WTC11 (cell line): Measurements from ENCODE around the gene PRPSAP2. TPM values are rescaled to one million over a fixed set of nuclear protein-coding genes. Genes with fewer than 3 reads are reported as not detected.

Experiments
- ATAC-seq: fragments of 200-7000 bp; cut with Tn5 transposase; 2 replicates; pipeline ENCODE4 v1.10.0; 2021; ENCODE audit warnings: mild to moderate bottlenecking, moderate library complexity
- CTCF ChIA-PET: fragments of 300-600 bp; sonication (Branson Sonifier 250); formaldehyde crosslinking; loops from one replicate; lab custom pipeline; 2021; ENCODE audit warnings: antibody characterized with exemption; lab: Charles Lee
- POLR2A ChIA-PET: fragments of 350-600 bp; sonication (Branson Sonifier 250); formaldehyde crosslinking; loops from one replicate; lab custom pipeline; 2021; ENCODE audit warnings: antibody characterized with exemption; lab: Charles Lee
- DNase-seq: peaks from one replicate; pipeline ENCODE4 v3.0.0; 2021; ENCODE audit warnings: low spot score
- H3K27ac Mint-ChIP-seq: 2 replicates; pipeline ENCODE4 v1.8.0; 2021; ENCODE audit warnings: mixed read lengths
- H3K27me3 Mint-ChIP-seq: 2 replicates; pipeline ENCODE4 v1.8.0; 2021; ENCODE audit warnings: low read depth, mild to moderate bottlenecking, moderate library complexity, mixed read lengths
- H3K36me3 Mint-ChIP-seq: 2 replicates; pipeline ENCODE4 v1.8.0; 2021; ENCODE audit warnings: mixed read lengths
- H3K4me1 Mint-ChIP-seq: 2 replicates; pipeline ENCODE4 v1.8.0; 2022; ENCODE audit warnings: mixed read lengths
- H3K4me3 Mint-ChIP-seq: 2 replicates; pipeline ENCODE4 v1.8.0; 2021; ENCODE audit warnings: mild to moderate bottlenecking, moderate library complexity, mixed read lengths
- H3K9me3 Mint-ChIP-seq: 2 replicates; pipeline ENCODE4 v1.8.0; 2021; ENCODE audit warnings: mixed read lengths
- CREM ChIP-seq: sonication (generic); formaldehyde crosslinking; IDR thresholded peaks from 2 replicates; pipeline ENCODE4 v1.8.1; 2022; ENCODE audit warnings: mild to moderate bottlenecking, missing genetic modification reagents, moderate library complexity
- EMX1 ChIP-seq: fragments of 250-450 bp; sonication (Bioruptor Pico); IDR thresholded peaks from 2 replicates; pipeline ENCODE4 v1.8.0; 2021; ENCODE audit warnings: mild to moderate bottlenecking
- FOXP1 ChIP-seq: sonication (generic); formaldehyde crosslinking; IDR thresholded peaks from 2 replicates; pipeline ENCODE4 v1.8.0; 2022; ENCODE audit warnings: missing genetic modification reagents, mild to moderate bottlenecking, moderate library complexity, borderline replicate concordance
- IRF2 ChIP-seq: sonication (generic); formaldehyde crosslinking; IDR thresholded peaks from 2 replicates; pipeline ENCODE4 v1.8.0; 2022; ENCODE audit warnings: low read depth, missing genetic modification reagents, borderline replicate concordance
- TCF7 ChIP-seq: sonication (generic); formaldehyde crosslinking; IDR thresholded peaks from 2 replicates; pipeline ENCODE4 v1.8.0; 2022; ENCODE audit warnings: mild to moderate bottlenecking, low read depth, missing genetic modification reagents, moderate library complexity
- TEAD4 ChIP-seq: sonication (generic); formaldehyde crosslinking; IDR thresholded peaks from 2 replicates; pipeline ENCODE4 v1.8.0; 2022; ENCODE audit warnings: mild to moderate bottlenecking, missing genetic modification reagents
- total RNA-seq: library from RNA; stranded (reverse); gene quantifications from 3 replicates; pipeline ENCODE4 v1.2.3, GENCODE V29; 2021
- TF ChIP-seq, protein P1 (sequence below): fragments of 250-450 bp; sonication (Bioruptor Pico); IDR thresholded peaks from 2 replicates; pipeline ENCODE4 v1.9.0; 2021; ENCODE audit warnings: mild to moderate bottlenecking, borderline replicate concordance
- TF ChIP-seq, protein P2 (sequence below): fragments of 250-450 bp; sonication (Bioruptor Pico); IDR thresholded peaks from 2 replicates; pipeline ENCODE4 v1.9.0; 2021; ENCODE audit warnings: mild to moderate bottlenecking
- TF ChIP-seq, protein P3 (sequence below): sonication (generic); formaldehyde crosslinking; IDR thresholded peaks from 2 replicates; pipeline ENCODE4 v1.8.1; 2022; ENCODE audit warnings: missing genetic modification reagents, borderline replicate concordance
- TF ChIP-seq, protein P4 (sequence below): fragments of 250-450 bp; sonication (Bioruptor Pico); conservative IDR thresholded peaks from 2 replicates; pipeline ENCODE4 v1.9.0; 2021; ENCODE audit warnings: mild to moderate bottlenecking

The PRPSAP2 gene
- total RNA-seq, 1 experiment from 2014 or later = 50.9 TPM

DNA sequence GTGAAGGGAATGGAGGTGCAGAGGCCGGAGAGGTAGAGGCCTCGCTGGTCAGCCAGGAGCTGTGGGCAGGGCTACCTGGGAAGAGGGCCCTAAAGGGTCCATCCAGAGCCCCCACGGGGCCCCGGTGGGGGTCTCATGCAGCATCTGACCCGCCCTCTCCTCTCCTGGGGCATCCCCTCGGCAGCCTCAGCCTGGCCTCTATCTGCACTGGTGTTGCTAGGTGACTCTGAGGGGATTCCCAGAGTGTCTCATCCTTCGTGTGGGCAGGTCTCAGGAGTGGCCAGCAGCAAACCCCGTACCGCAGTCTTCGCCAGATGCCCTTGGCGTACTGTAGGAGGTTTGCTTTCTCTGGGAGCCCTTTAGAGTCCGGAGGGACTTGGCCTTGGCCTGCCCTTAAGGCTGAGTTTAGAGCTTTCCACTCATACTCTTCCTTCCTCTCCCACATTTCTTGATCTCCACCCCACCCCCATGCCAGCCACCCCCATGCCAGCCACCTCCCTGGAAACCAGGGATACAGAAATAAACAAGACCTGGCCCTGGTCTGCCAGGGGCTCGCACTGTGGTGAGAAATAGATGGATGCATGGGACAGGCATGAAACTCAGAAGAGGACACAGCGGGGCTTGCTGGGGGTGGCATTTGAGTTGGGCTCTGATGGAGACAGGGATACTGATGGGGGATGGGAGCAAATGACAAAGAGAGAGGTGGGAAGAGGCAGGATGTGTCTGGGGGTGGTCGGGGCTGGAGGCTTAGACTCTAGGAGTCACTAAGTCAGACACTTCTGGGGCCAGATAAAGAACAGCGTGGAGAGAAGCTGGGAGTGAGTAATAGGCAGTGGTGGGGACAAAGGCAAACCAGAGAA is 103.9 kb downstream of the PRPSAP2 start (continued):
- TF ChIP-seq, protein P1, sequence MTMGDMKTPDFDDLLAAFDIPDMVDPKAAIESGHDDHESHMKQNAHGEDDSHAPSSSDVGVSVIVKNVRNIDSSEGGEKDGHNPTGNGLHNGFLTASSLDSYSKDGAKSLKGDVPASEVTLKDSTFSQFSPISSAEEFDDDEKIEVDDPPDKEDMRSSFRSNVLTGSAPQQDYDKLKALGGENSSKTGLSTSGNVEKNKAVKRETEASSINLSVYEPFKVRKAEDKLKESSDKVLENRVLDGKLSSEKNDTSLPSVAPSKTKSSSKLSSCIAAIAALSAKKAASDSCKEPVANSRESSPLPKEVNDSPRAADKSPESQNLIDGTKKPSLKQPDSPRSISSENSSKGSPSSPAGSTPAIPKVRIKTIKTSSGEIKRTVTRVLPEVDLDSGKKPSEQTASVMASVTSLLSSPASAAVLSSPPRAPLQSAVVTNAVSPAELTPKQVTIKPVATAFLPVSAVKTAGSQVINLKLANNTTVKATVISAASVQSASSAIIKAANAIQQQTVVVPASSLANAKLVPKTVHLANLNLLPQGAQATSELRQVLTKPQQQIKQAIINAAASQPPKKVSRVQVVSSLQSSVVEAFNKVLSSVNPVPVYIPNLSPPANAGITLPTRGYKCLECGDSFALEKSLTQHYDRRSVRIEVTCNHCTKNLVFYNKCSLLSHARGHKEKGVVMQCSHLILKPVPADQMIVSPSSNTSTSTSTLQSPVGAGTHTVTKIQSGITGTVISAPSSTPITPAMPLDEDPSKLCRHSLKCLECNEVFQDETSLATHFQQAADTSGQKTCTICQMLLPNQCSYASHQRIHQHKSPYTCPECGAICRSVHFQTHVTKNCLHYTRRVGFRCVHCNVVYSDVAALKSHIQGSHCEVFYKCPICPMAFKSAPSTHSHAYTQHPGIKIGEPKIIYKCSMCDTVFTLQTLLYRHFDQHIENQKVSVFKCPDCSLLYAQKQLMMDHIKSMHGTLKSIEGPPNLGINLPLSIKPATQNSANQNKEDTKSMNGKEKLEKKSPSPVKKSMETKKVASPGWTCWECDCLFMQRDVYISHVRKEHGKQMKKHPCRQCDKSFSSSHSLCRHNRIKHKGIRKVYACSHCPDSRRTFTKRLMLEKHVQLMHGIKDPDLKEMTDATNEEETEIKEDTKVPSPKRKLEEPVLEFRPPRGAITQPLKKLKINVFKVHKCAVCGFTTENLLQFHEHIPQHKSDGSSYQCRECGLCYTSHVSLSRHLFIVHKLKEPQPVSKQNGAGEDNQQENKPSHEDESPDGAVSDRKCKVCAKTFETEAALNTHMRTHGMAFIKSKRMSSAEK (CRISPR knock-in tag) = no peak
- TF ChIP-seq, protein P2, sequence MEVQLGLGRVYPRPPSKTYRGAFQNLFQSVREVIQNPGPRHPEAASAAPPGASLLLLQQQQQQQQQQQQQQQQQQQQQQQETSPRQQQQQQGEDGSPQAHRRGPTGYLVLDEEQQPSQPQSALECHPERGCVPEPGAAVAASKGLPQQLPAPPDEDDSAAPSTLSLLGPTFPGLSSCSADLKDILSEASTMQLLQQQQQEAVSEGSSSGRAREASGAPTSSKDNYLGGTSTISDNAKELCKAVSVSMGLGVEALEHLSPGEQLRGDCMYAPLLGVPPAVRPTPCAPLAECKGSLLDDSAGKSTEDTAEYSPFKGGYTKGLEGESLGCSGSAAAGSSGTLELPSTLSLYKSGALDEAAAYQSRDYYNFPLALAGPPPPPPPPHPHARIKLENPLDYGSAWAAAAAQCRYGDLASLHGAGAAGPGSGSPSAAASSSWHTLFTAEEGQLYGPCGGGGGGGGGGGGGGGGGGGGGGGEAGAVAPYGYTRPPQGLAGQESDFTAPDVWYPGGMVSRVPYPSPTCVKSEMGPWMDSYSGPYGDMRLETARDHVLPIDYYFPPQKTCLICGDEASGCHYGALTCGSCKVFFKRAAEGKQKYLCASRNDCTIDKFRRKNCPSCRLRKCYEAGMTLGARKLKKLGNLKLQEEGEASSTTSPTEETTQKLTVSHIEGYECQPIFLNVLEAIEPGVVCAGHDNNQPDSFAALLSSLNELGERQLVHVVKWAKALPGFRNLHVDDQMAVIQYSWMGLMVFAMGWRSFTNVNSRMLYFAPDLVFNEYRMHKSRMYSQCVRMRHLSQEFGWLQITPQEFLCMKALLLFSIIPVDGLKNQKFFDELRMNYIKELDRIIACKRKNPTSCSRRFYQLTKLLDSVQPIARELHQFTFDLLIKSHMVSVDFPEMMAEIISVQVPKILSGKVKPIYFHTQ (CRISPR knock-in tag) = no peak

DNA sequence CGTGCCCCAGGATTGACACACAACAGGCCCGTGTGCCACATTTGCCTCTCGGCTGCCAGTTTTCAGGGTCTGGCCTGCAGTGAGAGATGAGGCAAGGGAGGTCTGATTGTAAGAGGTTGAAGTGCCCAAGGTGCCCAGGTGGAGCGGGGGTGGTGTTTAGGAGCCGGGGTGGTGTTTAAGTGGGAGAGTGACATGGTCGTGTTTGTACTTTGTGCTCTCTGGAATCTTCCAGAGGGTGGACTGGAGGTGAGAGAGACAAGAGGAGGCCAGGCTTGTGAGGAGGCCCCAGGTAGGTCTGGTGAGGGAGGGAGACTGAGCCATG is 104.5 kb downstream of the PRPSAP2 start:
- ChIA-PET CTCF (interaction anchor here (0.9 to 2.6 kb wide), 2 partner anchors 10 to 61 kb away, joined by 3 to 20 read pairs; partner anchors contain the start of gene SLC5A10), POLR2A (no interaction called here)

More for the DNA sequence above, 104.5 kb downstream of the PRPSAP2 start:
- H3K9me3 Mint-ChIP-seq = no peaks in the 10 kb centered on the region
- H3K4me1 Mint-ChIP-seq = peaks cover 14% of the 10 kb centered on the region
- H3K36me3 Mint-ChIP-seq = no peaks in the 10 kb centered on the region
- TF ChIP-seq, protein P3, sequence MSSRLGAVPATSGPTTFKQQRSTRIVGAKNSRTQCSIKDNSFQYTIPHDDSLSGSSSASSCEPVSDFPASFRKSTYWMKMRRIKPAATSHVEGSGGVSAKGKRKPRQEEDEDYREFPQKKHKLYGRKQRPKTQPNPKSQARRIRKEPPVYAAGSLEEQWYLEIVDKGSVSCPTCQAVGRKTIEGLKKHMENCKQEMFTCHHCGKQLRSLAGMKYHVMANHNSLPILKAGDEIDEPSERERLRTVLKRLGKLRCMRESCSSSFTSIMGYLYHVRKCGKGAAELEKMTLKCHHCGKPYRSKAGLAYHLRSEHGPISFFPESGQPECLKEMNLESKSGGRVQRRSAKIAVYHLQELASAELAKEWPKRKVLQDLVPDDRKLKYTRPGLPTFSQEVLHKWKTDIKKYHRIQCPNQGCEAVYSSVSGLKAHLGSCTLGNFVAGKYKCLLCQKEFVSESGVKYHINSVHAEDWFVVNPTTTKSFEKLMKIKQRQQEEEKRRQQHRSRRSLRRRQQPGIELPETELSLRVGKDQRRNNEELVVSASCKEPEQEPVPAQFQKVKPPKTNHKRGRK (CRISPR knock-in tag) = no peak
- TF ChIP-seq FOXP1 (no peak), TCF7 (no peak), EMX1 (no peak), CREM (CRISPR knock-in tag) (no peak), TEAD4 (no peak), IRF2 (CRISPR knock-in tag) (no peak)
- TF ChIP-seq, protein P4, sequence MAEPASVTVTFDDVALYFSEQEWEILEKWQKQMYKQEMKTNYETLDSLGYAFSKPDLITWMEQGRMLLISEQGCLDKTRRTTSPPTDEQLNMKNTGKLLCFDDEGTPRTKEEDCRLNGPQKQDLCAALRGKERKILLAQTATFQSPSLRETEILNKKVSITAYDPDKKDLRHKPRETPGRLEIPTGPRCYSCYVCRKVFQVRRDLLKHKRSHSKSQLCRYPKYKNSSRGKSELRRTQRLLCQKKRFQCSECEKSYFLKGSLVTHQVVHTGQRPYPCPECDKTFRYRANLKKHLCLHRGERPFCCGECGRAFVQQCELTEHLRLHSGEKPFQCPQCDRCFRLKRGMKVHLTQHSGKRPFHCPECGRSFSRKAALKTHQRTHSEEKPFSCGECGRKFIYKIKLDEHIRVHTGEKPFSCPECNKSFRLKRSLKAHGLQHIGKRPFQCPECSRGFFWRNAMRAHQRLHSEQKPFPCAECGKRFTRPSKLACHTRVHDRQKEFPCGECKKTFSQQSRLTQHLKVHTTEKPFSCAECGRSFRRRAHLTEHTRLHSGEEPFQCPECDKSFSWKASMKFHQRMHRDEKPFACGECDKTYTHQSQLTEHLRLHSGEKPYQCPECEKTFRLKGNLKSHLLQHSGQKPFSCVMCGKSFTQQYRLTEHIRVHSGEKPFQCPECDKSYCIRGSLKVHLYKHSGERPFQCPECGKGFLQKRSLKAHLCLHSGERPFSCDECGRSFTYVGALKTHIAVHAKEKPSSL = no peak
- no peak for DNase-seq
- no peak for ATAC-seq
- H3K4me3 Mint-ChIP-seq = no peak overlapping the region
- H3K27me3 Mint-ChIP-seq = no peaks in the 10 kb centered on the region
- no peak overlapping the region for H3K27ac Mint-ChIP-seq
